NCI-H2081 (cell line): Measurements from ENCODE around the gene IGSF6.

ENCODE experiments used
- DNase-seq, 2 experiments: peaks; one replicate each; lab custom pipeline; 2025; lab: John Stamatoyannopoulos, UW

Gene IGSF6

GRCh38 chr16:21600031-21600773, 52.2 kb downstream of the IGSF6 start:
- peak in 1 of 2 experiments; percentile 41 for DNase-seq

GRCh38 chr16:21599122-21600030, 53.0 kb downstream of the IGSF6 start, which contains the start of gene METTL9:
TSS of gene METTL9 (plus strand) at chr16:21599577. CDS start at chr16:21599734, 157 bp downstream.
- DNase-seq: peak; percentile 93 to 94

- peak in 1 of 2 experiments; percentile 25 for DNase-seq
These were observed 53.7 kb downstream of the IGSF6 start for GRCh38 chr16:21598701-21599121.

DNA sequence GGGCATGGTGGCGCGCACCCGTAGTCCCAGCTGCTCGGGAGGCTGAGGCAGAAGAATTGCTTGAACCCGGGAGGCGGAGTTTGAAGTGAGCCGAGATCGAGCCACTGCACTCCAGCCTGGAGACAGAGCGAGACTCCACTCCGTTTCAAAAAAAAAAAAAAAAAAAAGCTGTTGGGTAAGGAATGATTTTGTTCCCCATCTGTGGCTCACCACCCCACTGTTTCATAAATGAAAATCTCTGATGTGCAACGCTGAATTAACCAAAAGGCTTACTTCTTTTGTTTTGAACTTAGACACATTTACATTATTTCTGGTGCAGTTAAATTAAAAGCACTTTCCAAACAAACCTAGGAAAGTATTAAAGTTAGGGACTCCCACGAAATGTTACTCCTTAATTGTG, 54.2 kb downstream of the IGSF6 start:
- DNase-seq: no peak

DNA sequence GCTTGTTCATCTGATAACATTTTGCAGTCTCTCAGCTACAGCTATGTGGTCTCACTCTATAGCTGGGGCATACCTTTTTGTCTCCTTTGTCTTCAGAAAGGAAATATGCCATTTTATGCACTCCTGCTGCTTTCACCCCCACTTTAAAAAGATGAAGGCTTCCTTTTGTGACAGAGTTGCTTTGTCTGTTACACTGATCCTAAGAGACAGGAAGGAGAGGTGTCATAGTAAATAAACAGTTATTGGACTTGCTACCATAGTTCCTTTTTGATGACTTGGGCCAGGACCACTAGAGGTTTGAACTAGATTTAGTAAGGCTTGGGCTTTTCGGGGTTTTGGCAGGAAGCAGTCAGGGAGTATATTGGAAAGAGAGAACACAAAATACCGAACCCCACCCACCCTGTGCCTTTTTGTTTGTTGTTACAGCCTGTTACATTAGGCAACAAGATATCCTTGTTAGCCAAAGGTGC, 54.8 kb downstream of the IGSF6 start:
- no peak for DNase-seq

DNA sequence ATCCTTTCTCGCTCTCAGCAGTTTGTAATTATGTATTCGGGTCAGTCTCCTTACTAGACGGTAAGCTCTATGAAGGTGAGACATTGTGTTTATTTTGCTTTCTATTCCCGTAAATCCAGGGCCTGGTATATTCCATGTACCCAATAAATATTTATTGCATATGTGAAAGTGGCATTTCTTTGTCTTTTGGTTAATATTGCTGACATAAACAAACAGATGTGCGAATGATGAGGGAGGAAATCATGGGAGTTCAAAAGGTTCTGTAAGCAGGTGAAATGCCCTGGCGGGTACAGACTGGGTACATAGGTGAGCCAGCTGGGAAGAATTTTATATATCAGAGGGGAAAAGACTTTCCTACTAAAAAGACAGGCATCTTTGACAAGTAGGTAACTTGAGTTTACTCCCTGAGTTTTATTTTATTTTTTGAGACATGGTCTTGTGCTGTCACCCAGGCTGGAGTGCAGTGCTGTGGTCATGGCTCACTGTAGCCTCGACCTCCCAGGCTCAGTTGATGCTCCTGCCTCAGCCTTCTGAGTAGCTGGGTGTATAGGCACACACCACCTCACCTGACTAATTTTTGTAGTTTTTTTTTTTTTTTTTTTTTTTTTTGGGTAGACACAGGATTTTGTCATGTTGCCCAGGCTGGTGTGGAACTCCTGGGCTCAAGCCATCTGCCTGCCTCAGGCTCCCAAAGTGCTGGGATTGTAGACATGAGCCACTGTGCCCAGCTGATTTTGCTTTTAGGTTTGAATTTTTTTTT, 58.7 kb downstream of the IGSF6 start:
- no peak for DNase-seq

GRCh38 chr16:21592191-21592590, 60.2 kb downstream of the IGSF6 start:
- DNase-seq: no peak

DNA sequence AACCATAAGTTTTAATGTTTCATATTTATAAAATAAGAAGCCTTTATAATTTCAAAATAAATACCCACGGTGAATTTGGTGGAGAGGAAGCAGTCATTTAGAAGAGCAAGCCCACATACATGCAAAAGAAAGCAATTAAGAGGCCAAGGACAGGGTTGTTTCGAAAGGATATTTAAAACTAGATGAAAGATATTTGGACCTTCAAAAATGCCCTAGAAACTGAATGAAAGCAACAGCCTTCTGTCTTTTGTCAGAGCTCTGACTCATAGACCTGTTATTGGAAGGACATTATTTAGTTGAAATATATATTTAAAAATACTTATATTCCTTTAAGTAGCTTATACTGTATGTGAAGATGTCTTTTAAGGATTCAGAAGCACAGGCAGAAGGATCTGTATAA, 61.6 kb downstream of the IGSF6 start:
- no peak for DNase-seq

GRCh38 chr16:21590287-21590686, 62.1 kb downstream of the IGSF6 start:
- DNase-seq: no peak

- no peak for DNase-seq
These were observed 62.9 kb downstream of the IGSF6 start for GRCh38 chr16:21589551-21589950.
